A549 (cell line): ENCODE data around the gene RTKN2.

Experiments used
- CHD4 ChIP-seq: fragments of 200-600 bp; sonication (generic); IDR thresholded peaks from 2 replicates; pipeline ENCODE4 v1.6.1; 2016; ENCODE audit warnings: antibody characterized with exemption, mild to moderate bottlenecking, borderline replicate concordance
- CTCF ChIP-seq: fragments of >200 bp; sonication (Bioruptor Twin); formaldehyde crosslinking; IDR thresholded peaks from 3 replicates; pipeline ENCODE4 v1.5.1; 2016
- JUNB ChIP-seq: fragments of >200 bp; sonication (Bioruptor Twin); formaldehyde crosslinking; IDR thresholded peaks from 2 replicates; pipeline ENCODE4 v1.6.1; 2016
- MAX ChIP-seq: IDR thresholded peaks from 2 replicates; pipeline ENCODE4 v1.6.1; 2012
- MAZ ChIP-seq: fragments of 150-350 bp; IDR thresholded peaks from 2 replicates; pipeline ENCODE4 v1.6.1; 2014; ENCODE audit warnings: antibody characterized with exemption, low read depth, low read length, borderline replicate concordance
- NR3C1 ChIP-seq: fragments of >200 bp; sonication (Bioruptor Twin); formaldehyde crosslinking; IDR thresholded peaks from 3 replicates; pipeline ENCODE4 v1.6.1; 2017
- POLR2A ChIP-seq: IDR thresholded peaks from 2 replicates; pipeline ENCODE4 v1.6.1; 2012; ENCODE audit warnings: mild to moderate bottlenecking, low read length
- RAD21 ChIP-seq, 2 experiments: fragments of >200 bp in 1 of 2; sonication (Bioruptor Twin) in 1 of 2; formaldehyde crosslinking in 1 of 2; IDR thresholded peaks in 1 of 2; conservative IDR thresholded peaks in 1 of 2; 2 replicates in 1 of 2; 3 replicates in 1 of 2; pipeline ENCODE4 v1.6.1; 2012 to 2018; ENCODE audit warnings: inconsistent platforms in 1 of 2
- SMC3 ChIP-seq: fragments of >200 bp; sonication (Bioruptor Twin); formaldehyde crosslinking; IDR thresholded peaks from 3 replicates; pipeline ENCODE4 v1.6.1; 2018; ENCODE audit warnings: inconsistent platforms

- TF ChIP-seq MAZ, result no peak
- TF ChIP-seq CTCF, result no peak
- TF ChIP-seq NR3C1, result no peak
- no peak for TF ChIP-seq MAX
- TF ChIP-seq CHD4, result no peak
- no peak for TF ChIP-seq RAD21 (conservative IDR thresholded peaks at IDR 0.05 in 1 of 2, IDR thresholded peaks at IDR 0.05 in 1 of 2)
- no peak for TF ChIP-seq JUNB
- no peak for TF ChIP-seq SMC3
- no peak for TF ChIP-seq POLR2A
Observed at GRCh38 chr10:62238880-62239279, 29.8 kb downstream of the RTKN2 start.
